TTC549 (cell line): ENCODE results near the gene STAM.
"Not testable (repeated sequence)": the region's sequence is repeated elsewhere in the genome, so short reads cannot be mapped to it uniquely, and the experiment has no call there.

Experiments
- FAIRE-seq: peaks from 2 replicates; lab custom pipeline; 2012; peaks lifted over from hg19 to GRCh38; lab: Jason Lieb, UNC

STAM gene

DNA sequence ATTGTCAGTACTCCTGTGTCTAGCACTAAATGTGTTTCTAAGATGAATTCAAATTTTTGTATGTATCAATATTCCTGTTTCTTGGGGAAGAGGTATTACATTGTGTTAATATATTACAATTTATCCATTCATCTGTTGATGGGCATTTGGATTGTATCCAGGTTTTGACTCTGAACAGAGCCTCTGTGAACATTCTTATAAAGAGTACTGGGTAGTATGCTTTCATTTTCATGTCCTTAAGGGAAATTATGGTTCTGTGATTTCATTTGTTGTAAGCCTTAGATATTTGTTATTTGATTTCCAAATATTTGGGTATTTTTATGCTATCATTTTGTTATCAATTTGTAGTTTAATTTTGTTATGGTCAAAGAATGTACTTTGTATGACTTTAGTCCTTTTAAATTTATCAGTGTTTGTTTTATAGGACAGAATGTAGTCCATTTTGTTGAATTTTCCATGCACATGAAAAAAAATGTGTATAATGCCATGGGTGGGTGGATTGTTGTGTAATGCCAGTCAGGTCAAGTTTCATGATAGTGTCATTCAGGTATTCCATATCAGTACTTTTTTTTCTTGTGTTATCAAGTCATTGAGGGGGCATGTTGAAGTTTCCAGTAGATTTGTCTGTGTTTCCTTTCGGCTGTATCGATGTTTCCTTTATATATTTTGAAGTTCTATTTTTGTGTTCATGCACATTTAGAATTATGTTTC is 38.4 kb downstream of the STAM start:
- FAIRE-seq = no peak

DNA sequence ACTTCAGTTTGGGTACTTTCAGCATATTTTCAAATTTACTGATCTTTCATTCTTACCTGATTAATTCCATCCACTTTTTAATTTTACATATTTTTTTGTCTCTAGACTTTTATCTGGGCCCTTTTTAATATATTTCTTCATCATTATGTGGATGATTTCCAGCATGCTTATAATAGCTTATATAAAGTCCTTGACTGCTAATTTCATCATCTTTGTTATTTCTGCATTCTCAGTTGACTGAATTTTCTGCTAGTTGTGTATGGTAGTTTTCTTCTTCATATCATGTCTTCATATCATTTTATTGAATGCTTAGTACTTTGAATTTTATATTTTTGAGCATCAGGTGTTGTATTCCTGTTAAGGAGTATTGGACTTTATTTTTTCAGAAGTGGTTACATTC is 39.6 kb downstream of the STAM start:
- FAIRE-seq = no peak

DNA sequence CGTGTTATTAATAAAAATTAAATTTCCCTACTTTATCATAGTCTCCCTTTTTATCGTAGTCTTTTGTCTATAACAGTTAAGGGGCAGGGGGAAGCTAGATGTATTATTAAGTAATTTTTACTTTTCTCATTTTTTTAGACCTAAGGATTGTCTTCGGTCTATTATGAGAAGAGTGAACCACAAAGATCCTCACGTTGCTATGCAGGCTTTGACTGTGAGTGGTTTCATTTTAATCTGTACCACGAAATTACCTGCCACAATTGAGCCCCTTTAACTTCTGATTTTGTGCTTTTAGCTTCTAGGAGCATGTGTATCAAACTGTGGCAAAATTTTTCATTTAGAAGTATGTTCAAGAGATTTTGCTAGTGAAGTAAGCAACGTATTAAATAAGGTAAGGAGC is 40.6 kb downstream of the STAM start:
- no peak for FAIRE-seq

DNA sequence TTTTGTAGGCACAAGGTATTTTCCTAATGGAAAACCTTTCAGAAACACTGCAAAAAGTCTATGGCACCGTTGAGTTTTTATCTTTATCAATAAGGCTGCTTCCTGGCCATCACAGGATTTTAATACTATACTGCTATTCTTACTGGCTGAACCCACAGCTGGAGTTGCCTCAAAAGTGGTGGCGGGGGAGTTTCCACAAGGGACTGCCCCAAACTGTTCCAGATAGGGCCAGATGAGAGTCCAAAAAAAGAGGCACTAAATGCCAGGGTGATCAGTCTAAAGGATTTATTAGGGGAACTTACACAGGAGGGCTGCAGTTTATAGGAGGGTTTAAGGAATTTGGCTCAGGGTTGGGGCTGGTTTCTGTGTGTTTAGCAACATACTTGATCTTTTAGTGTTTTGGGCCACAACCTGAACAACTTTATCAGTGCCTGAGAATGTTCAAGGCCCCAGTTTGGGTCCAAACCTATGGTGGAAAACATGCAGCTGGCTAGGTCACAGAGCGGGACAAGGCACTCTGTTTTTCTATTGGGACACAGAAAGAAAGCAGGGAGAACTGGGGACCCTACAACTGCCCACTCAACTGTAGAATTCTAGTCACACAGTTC is 41.4 kb downstream of the STAM start:
- FAIRE-seq = no peak

DNA sequence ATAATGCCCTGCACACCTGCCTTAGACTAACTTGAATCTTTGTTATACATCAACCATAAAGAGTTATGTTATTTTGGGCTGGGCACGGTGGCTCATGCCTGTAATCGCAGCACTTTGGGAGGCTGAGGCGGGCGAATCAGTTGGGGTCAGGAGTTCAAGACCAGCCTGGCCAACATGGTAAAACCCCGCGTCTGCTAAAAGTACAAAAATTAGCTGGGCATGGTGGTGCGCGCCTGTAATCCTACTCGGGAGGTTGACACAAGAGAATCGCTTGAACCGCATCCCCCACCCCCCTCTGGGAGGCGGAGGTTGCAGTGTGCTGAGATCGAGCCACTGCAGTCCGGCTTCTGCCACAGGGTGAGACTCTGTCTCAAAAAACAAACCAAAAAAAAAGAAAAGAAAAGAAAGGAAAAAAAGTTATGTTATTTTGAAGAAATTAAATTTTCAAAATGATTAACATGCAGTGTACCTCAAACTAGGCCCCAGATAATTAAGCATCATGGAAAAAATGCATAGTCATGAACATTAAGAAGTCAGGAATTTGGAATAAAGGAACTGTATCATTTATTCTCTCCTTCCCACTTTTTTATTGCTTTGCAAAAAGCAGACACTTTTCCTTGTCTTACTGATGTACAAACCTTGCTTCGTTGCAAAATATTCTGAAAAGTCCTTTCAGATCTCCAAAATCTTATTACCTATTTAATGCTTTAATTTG is 43.3 kb downstream of the STAM start:
- FAIRE-seq = no peak

DNA sequence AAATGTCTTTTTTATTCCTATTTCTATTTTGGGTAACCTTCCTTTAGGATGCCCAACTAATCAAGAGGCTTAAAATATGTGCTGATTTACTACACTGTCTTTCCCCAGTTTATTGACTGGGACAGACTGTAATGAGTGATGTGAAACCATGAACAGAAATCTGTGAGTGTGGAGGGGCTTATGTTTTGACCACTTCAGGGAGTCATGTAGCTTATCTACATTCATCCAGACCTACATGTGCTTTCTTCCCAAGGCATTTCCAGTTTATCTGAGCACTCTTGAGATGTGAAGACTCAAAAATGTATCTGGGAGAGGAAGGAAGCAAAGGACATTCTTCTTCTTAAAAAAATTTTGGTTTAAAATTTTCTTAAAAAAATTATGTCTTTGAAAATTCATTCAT is 45.2 kb downstream of the STAM start:
- no peak for FAIRE-seq

DNA sequence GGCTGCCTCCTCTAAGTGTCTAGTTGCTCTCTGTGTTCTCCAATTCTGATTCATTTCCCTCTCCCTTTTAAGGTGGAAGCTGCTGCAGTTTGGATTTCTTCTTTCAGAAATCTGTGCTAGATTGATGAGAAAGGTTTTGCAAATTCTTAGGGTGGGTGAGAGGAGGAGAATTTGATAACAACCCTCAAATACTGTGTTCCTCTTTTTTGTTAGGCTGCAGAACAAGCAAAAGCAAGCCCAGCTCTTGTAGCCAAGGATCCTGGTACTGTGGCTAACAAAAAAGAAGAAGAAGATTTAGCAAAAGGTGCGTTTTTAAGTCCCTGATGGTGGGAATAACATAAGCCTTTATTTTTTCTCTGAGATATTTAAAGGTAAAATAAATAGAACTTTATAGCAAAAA is 49.1 kb downstream of the STAM start:
- FAIRE-seq = no peak

DNA sequence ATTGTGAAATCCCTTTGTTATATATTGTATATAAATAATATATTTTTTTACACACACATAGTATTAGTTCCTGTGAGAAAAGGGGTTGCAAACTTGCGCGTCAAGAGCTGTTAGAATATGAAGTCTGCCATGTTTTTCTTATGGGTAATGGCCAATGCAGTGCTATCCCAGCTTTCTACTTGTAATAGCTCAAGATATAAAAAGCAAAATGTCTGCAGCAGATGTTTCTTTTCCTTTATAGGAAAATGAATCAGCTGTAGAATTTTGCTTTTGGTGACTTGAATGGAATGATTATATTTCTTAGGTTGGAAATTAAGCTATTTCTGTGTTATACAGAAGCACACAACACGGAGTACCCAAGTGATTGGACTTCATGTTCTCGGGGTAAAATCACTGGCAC is 54.7 kb downstream of the STAM start:
- FAIRE-seq = no peak

DNA sequence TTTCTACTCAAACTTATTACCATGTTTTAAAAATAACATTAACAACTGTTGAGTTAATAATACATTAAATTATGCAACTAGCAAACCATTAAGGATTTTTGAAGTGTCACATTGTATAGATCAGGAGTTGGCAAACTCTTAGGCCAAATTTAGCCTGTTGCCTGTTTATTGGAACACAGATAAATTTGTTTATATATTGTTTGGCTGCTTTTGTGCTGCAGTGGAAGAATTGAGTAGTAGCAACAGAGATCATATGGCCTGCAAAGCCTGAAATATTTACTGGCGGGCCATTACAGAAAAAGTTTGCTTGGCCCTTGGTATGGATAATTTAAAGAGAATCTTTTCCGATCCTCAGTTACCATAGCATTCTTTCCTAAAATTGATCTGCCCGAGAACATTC is 57.4 kb downstream of the STAM start:
- FAIRE-seq = no peak

DNA sequence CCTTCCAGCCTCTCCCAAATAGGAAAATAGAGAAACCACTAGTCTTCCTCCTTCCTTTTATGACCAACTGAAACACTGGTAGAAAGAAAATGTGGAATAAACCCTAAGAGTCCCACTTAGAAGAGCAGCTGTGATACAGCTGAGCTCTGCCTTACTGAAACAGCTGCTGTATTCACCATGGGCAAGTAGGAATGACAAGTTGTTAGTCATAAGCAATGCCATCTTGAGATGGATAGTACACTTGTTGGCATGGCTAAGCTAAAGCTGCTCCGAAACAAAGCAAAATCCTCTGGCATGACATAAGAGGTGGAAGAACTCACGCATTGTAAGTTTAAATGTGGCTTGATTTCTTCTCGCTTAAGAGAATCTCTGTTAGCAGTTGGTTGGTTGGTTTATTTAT is 59.8 kb downstream of the STAM start:
- no peak for FAIRE-seq

DNA sequence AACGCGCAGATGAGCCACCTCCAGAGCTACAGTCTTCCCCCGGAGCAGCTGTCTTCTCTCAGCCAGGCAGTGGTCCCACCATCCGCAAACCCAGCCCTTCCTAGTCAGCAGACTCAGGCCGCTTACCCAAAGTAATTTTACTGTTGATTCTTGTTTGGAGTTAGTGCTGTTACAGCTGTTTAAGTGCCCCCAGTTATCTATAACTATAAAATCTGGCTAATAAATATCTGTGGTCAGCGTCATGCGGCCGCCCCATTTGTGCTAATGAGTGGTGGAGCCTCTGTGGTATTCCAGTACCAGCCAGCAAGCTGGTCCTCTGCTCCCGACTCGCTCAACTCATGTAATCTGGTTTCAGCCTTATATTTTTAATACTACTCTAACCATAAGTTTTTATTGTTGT is 64.9 kb downstream of the STAM start:
- no peak for FAIRE-seq

DNA sequence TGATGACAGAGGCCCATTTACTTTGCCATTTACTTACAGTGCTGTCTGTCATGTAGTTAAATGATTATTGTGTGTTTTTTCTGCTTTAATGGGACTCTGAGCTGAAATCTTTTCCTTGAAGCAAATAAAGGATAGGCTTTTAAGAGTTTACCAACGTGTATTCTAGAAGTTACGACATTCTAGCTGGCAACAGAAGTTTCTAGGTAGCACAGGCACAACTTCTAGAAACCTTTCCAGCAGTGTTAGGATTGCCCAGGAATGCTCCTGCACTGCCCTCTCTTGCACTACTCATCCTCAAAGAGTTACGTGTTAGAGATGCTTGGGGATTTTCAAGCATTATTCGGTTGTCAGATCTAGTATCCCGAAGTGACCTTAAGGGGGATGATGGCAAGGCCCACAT is 65.5 kb downstream of the STAM start:
- no peak for FAIRE-seq

DNA sequence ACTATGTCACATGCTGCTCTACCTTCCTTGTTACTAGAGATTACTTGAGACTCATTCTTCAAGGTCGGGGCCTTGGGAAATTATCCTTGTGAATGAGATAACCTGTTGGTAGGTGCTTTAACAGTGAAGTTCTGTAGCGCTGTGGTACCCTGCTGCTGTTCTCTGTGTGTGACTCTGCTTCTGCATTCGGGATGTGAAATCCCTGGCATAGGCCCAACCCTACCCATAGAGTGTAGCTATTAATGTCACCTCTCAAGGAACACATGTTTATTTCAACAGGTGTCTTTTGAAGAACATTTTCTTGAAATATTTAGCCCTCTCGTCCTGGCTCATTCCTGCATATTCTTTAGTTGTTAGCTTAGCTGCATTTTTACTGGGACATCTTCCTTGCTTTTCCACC is 66.2 kb downstream of the STAM start:
- no peak for FAIRE-seq

DNA sequence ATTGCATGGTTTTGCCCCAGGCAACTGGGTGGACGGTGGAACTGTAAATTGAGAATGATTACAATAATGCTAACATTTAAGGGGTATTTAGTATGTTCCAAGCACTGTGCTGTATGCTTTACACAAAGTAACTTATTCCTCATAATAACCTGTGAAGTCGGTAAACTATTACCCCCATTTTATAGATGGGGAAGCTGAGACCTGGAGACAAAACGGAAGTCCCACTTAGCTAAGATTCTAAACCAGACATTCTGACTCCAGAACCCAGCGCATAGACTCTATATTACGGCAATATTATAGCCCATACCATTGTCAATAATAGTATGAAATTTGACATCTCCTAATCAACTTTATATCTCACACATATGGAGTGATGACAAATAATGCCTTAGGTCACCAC is 68.1 kb downstream of the STAM start:
- FAIRE-seq = no peak

DNA sequence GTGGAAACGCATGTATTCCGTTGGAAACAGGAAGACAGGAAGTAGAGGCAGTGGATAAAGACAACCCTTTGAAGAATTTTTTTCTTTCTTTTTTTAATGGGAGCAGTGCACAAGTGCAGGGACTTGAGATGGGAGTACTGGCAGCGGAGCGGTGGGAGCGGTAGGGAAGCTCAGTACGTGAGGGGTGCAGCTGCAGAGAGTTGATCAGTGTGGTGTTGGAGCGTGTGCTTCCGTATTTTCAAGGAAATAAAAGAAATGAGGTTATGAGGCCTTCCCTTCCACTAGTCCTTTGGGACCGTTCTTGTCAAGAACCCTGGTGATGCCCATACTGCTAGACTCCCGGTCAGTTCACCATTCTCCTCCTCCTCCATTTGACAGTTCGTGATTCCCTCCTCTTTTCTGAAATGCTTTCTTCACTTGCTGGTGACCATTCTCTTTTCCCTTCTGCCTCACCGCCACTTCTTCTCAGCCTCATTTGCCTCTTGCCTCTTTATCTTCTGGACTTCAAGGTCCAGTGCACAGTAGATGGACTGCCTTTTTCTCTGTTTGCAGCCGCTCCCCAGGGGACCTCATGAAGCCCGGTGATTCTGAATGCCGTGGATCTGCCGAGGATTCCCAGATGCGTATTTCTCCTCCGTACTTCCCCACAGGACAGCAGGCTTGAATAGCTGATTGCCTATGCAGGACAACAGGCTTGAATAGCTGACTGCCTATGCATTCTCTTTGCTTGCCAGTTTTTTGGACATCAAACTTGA is 68.9 kb downstream of the STAM start:
- FAIRE-seq = no peak

DNA sequence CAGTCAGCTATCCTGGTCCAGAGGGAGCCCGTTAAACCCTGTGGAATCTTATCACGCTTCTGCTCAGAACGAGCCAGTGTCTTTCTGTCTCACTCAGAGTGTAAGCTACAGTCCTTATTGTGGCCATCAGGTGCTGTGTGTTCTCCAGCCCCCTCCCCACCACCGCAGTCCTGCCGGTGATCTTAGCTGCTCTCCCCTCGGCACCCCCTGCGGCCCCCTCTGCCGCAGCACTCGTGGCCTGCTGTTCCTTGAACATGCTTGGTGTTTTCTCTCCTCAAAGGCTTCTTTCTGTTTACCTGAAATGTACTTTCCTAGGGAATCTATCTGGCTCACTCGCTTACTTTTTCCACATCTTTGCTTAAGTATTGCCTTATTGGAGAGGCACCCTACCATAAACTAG is 69.8 kb downstream of the STAM start:
- FAIRE-seq = no peak

DNA sequence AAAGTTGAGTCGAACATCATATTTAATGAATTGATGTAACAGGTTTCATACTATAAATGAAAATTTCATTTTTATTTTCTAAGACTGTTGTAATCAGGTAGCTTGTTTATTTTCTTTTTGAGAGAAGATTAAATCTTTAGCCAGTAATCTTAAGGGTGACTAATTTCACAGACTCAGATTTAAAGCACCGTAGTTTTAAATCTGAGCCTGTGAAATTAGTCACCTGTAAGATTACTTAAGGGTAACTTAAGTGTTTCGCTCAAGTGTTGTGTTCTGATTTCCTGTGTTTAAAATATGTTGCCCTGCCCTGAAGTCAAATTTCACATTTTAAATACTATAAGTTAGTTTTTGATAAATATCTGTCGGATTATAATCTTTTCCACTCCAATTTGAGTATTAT is 72.2 kb downstream of the STAM start:
- no peak for FAIRE-seq

DNA sequence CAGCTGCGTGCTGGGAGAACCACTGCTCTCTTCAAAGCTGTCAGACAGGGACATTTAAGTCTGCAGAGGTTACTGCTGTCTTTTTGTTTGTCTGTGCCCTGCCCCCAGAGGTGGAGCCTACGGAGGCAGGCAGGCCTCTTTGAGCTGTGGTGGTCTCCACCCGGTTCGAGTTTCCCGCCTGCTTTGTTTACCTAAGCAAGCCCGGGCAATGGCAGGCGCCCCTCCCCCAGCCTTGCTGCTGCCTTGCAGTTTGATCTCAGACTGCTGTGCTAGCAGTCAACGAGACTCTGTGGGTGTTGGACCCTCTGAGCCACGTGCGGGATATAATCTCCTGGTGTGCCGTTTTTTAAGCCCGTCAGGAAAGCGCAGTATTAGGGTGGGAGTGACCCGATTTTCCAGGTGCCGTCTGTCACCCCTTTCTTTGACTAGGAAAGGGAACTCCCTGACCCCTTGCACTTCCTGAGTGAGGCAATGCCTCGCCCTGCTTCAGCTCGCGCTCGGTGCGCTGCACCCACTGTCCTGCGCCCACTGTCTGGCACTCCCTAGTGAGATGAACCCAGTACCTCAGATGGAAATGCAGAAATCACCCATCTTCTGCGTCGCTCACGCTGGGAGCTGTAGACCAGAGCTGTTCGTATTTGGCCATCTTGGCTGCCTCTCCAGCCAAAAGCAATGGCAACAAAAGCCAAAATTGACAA is 78.5 kb downstream of the STAM start:
- not testable (repeated sequence) for FAIRE-seq

DNA sequence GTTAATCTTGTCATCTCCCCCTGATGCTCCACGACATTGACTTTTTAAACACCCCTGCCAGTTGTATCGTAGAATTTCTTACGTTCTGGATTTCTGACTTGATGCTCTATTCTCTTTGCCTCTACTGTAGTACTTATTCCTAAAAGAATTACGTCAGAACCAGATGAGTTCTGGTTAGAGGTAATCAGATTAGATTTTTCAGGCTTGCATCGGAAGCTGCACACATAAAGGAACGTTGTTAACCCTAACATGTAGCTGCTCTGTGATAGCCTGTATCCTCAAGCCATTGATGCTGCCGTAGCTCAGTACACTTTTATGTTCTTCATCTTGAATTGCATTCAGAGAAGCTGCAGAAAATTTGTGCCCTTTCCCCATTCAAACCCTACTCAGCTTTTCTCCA is 81.8 kb downstream of the STAM start:
- FAIRE-seq = no peak

DNA sequence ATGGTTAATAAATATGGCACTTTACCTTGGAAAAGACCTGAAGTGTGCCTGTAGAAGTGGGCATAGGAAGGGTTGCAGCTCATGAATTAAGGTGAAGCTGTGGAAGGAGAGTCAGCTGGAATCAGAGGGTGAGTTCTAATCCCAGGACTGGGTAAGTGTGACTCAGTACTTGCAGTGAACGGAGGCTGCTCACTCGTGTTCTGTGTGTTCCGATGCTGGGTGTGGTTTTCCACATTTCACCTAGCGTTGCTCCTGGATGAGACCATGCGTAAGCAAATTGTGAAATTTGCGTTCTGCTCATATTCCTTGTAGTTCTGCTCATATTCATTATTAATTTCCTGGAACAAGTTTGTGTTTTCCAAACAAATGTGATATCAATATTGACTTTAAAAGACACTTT is 85.7 kb downstream of the STAM start:
- FAIRE-seq = no peak

DNA sequence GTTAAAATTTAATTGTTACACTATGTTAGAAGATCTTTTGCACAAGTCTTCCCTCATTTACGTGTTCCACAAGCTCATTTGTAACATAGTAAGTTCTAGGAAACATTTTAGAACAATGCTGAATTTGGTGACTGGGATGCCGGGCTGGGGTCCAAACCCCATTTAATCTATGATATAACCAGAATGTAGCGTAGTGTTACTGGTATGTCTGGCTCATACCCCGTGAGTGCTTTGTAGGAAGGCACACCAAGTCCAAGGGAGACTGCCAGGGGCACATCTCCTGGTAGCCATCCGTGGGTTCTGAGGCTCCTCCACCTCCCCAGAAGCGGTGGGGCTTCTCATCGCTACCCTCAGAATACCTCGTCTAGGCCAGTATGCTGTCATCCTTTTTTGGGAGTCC is 86.7 kb downstream of the STAM start:
- FAIRE-seq = no peak

DNA sequence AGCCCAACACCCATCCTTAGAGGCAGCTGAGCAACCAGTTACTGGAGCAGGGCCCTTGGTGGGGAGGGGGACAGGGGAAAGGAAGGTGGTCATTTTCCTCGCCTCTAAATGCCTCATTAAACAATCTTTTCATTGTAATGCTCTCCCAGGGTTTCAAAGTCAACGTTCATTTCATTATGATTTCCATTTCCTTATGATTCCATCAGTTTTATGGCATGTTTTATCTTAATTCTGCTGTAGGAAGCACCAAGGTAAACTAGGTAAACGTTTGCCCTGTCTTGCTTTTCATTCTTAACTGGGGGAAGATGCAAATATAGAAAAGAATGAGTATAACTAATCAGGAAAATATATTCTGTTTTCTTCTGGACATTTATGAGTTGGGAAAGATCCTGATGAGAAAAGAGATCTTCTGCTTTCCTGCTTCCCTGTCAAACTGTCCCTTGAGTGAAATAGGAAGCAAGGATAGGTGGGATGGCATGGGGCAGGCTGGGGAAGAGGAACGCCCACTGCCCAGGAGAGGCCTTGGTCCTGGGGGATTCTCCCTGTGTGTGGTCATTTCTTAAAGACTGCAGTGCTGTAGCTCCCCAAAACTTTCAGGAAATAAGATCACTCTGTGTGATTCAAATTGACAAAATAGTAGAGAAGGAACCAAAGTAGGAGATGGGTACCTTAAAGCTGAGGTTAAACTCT is 87.5 kb downstream of the STAM start:
- no peak for FAIRE-seq
